ENCODE results near the gene BACH2.

The BACH2 gene

DNA sequence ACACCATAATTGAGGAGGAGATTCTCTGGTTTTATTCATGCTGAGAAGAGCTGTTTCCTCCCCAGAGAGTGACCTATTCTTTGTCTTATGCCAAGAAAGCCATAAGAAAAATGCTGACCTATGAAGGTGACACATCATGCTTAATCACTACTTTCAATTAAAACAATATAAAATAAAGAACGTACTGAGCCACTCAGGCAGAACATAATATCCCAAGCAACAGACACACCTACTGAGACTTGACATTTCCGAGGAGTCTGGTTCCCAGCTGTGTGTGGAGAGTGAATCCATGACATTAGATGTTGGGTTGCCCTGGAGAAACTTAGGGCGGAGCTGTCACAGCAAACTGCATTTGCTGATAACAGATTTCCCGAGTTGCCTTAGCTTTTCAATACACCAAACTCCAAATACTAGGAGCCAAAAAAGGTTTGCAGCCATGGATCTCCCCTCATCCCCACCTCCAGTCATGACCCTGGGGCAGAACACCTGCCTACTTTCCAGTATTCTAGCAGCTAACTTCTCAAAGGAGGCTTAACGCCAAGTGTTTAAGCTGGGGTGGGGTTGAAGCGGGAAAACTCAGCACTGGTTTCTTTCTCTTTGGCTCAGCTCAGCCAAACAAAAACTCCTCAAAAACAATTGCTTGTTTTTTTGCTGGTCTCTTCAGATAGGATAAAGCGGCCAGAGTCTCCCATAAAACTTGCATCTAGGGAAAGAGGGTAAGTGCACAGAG, 92.2 kb downstream of the BACH2 start:
- no peak for DNase-seq

DNA sequence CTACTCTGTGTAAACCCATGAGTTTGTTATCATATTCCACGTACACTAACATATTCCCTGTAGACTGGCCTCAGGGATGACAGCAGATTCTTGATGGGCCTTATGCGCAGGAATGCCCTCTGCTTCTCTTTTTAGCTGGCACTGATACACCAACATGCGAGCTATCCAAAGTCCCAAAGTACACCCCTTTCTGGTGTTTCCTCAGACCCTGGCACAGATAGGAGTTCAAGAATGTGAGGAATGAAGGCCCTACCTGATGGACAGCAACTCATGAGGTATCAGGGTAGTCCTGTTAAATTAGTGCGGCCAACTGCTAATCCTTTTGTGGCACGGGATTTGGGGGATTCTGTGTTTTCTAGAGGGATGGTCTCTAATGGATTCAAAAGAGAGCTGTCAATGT, 93.0 kb downstream of the BACH2 start:
- DNase-seq, result no peak

DNA sequence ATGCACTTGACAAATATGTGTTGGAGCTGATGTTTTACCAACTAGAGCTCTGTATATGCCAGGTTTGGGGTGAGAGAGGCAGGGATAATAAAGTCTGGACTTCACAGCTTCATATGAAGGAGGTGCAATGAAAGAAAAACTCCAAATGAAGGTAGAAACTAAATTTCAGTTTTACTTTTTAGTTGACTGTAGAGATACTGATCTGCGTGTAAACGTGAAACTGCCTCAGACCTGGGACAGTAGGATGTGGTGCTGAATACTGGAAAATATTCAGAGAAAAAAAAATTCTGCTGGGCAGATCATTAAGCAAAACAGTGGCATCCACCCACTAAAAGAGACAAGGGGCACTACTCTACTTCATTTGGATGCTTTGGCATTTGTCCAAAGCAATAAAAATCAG, 94.5 kb downstream of the BACH2 start:
- peak; percentile 39 for DNase-seq

DNA sequence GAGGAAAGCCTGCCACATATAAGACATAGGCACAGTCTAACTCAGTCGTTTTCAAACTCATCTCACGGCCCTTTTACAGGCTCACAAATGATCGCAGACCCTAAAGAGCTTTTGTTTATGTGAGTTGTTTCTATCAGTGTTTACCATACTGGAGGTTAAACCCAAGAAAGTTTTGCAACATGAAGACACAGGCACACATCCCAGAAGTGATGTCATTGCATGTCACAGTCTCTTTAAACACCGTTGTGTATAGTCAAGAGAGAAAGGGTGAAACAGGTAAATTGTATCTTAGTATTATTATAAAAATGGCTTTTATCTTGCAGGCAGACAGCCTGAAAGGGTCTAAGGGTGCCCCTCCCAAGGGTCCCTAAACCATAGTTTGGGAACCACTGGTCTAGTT, 96.7 kb downstream of the BACH2 start:
- no peak for DNase-seq

DNA sequence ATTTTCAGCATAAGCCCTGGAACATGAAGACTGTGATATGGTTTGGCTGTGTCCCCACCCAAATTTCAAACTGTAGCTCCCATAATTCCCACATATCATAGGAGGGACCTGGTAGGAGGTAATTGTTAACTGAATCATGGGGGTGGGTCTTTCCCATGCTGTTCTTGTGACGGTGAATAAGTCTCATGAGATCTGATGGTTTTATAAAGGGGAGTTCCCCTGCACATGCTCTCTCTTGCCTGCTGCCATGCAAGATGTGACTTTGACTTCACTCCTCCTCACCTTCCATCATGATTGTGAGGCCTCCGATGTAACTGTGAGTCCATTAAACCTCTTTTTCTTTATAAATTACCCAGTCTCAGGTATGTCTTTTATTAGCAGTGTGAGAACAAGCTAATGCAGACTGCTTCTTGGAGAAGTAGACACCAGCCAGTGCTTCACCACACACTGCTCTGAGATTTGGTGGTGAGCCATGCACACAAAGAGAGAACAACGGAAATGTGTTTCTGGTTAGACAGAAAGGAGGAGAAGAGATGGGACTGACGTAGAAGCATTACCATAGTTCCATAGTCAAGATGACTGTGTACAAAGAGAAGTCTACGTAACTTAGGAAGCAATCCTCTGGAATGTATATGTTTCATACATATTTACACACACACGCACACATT, 97.8 kb downstream of the BACH2 start:
- DNase-seq, result no peak

DNA sequence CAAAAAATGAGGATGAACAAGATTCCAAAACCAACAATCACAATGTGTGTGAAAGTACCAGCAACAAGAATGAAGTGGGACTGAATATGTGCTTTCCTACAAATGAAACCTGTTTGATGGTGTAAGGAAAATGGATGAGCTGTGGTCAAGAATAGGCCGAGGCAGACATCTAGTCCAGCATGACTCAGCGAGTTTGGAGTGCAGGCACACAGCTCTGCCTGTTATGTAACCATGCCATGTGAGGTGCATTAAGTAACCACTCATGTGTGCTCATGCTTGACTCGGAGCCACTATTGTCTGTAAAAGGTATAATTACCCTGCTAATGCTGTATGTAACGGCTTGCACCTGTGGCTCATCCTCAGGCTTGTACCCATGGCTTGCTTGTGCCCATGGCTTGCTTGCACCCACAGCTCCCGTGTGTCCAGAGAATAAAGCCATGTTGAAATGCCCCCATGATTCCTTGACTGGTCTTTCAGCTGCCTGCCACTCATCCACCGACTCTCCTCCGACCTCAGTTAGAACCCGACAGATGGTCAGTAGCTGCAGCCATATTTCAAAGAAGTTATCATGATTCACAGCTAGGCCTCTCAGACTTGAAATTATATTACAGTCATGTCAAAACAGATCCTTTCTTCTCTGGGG, 98.7 kb downstream of the BACH2 start:
- DNase-seq, result no peak

DNA sequence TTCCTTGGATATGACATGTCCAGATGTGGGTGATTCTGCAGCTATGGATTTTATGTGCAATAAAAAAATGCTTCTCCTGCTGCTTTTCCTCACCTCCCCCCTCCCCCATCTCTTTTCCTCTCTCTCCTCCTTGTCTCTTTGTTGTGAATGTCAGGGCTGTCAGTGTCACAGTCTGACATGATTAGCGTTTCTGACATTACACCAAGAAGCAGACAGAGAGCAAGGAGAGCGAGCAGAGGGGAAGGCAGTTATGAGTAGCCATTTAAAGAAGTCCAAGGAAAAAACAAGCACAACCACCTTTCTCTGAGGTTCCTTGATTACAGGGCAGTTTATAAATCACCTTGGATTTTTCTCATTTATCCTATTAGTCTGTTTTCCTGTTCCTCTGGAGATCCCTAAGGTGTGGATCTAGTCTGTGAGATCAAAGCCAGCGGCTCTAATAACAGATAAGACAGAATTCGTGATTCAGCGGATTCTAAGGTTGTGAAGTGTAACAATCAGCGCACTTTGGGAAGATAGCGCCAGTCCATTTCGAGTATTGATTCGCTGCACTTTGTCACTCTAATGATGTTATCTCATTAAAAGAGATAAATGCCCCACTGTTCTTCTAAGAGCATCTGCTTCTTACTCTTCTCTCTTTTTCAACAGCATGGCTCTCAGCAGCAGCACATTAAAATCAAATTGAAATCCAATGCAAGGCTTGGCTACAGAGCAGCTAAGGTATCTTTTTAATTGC, 101.4 kb downstream of the BACH2 start:
- no peak for DNase-seq

DNA sequence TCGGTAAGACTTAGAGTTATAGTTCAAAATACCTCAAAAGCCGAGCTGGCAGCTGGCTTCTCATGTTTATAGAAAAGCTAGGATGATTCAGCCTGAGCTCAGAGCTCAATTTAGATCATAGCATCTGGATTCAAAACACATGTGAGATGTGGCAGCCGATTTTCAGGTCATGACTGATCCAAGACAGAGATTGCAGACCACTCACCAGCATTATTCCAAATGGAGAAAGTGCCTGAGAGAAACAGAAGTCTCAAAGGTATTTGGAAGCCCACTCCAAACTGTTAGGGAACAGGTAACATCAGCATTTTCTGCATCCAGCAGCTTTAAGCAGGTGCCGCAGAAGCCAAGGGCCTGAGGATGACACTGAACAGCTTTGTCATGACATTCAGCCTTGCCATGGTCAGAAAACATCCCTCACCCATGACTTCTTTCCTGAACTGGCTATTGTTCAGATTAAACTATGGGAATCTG, 102.2 kb downstream of the BACH2 start:
- peak; percentile 37 for DNase-seq

DNA sequence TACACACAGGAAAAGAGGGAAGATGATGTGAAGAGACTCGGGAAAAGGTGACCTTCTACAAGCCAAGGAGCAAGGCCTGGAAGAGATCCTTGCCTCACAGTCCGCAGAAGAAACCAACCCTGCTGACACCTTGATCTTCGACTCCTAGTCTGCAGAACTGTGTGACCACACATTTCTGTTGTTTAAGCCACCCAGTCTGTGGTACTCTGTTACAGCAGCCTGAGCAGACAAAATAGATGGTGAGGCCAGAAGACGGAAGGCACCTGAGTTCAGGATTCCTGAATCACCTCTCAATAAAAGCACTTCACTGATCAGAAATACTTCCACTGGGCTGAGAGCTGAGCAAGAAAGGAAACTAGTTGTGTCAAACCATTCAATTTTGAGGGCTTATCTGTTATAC, 103.3 kb downstream of the BACH2 start:
- no peak for DNase-seq

DNA sequence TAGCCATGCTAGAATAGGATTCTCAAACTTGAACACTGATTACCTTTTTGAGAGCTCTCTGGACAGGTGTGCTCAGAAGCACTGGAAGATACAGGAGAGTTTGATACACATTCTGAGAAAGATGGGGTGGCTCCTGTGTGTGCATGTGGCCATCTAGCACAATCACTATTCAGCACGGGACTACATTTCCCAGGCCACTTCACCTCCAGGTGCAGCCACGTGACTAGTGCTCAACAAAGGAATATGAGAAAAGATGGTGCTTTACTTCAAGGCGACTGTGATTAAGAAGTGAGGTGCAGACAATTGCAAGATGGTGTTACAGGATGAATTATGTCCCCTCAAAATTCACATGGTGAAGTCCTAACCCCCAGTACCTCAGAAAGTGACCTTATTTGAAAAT, 103.8 kb downstream of the BACH2 start:
- no peak for DNase-seq

DNA sequence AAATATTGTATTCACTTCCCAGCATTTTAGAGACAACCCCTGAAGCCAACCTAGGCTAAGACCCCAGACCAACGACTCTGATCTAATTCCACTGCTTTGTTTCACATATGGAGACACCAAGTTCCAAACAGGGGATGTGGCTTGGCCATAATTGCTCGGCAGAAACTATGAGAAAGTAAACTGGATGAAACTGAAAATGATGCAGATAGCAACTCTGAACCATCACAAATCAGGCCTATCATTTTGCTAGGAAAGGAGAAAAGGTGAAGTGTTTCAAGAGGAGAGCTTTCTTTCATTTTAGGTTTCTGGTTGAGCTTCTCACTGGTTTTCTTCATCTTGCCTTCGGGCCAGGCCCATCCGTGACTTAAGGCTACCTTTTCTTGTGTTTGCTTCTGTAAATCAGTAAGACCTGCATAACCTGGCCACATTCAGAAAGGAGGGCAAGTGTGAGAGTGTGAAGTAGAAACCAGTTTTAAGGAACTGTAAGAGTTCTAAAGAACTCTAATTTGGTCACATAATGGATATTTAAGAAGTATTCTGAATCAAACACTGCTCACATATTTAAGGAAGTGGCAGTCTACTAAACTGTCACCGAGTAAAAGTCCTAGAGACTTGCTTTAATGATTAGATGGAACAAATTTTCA, 105.8 kb downstream of the BACH2 start:
- DNase-seq, result no peak

DNA sequence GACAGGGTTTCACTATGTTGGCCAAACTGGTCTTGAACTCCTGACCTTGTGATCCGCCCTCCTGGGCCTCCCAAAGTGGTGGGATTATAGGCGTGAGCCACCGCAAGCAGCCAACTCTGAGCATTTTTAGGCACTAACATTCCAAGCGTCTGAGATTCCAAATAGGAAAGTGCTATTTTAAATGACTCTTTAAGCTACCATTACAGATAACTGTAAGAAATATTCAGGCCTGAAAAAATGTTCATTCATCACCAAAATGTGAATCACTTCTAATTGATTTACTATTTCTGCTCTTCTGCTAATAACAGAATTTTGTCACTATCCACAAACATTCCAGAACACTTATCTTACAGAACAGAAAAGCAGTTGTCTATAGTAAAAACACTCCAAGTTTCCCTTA, 106.5 kb downstream of the BACH2 start:
- no peak for DNase-seq

DNA sequence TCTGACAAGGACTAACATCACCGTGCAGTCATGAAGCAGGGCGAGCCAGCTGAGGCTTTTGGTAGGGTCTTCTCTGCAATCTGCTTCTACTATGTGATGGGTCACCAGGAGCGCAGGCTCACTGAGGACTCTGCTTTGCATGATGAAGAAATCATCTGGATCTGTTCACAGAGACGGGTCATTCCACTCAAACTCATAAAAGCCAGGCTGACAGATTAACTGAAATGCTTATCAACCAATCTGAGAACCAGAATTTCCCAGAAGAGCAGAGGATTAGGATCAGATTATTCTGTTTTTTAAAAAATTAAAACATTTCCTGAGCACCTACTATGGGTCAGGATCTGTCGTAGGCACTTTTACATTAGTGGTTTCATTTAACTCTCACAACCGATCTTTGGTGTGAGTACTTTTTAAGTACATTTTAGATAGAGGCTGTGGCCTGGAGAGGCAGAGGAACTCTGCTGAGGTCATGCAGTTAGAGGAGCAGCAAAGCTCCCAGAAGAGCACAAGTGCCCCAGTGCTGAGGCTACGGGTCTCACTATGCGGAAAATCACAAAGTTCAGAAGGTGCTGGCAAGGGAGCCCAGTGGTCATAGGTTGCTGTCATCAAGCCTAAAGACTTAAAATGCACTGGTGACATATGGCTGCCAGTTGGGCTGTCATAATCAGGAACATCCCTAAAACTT, 109.1 kb downstream of the BACH2 start:
- no peak for DNase-seq

DNA sequence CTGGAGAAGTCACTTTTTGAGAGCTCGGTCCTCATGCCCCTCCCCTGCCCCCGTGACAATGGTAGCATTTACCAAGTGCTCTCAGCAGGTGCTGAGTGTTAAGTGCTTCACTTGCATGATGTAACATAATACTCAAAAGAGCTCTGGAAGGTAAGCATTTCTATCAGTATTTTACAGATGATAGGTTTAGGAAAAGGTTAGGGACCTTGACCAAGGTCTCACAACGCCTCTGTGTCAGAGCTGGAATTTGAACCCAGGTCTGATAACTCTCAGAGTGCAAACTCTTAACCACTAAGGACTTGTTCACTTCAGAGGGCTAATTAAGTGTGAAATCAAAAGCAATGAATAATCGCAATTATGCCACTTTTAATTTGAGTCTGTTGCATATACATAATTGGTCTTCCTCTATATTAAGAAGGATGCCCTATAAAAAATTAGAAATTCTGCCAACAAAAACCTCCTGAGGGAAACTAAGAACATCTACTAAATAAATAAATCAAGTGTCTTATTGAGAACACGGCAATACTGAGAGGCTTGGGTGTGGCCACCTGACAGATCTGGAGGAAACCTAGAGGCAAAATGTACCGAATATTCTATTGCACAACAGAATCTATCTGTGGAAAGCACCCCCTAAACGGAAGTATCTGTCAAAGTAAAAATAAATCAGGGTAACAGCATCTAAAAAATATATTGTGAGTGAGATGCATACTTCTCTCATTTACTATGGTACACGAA, 109.8 kb downstream of the BACH2 start:
- no peak for DNase-seq

DNA sequence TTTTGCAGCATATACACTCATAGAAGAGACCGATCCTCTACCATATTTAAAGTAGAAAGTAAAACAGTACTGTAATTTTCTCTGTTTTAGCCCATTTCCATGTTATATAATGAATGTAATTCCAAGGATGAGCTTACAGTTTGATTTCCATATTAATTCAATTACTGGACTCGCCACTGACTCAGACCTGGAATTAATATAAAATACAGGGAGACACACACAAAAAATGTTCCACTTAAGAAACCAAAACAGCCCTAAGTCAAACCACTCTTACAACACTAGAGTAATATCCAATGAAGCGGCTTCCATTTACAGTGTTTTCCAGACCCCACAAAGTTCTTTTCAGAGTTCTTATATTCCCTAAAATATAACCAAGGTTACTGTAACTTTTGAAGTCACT, 110.6 kb downstream of the BACH2 start:
- no peak for DNase-seq

DNA sequence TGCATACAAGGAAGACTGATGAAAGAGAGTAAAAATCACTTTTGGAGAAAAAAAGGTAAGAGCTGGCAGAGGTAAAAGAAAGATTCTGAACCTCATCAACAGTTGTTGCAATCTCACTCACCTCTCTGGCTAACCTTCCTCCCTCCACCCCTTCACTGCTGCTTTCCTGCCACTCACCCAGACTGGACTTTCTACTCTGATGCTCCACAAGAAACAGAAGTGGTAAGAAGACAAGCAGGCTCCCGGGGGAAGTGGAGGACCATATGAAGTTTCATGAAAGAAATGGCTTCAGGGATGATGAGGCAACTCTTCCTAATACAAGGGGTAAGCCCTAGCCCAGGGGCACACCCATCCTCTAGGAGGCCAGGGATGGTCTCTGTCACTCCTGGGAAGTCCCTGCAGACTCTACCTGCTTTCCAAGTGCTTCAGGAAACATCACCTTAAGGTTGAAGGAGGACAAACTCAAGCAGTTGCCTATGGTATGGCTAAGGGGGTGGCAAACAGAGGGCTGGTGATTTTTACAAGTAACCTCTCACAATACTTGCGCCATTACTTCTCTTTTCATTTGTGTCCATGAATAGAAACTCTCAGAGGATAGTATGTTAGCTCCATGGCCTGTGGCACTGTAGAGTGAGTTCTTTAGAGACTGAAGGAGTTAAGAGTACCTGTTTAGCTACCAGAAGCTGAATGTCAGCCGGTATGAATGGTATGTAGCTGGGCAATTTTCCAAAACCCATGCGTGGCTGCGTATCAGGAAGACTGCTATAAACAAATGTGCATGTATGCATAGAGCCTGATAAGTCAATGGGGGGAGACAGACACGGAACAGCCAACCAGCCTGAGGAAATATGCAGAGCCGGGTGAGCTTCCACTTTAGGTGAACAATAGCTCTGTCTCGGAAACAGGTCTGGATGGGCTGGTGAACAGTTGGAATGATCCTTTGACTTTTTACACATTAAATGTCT, 112.0 kb downstream of the BACH2 start:
- no peak for DNase-seq

DNA sequence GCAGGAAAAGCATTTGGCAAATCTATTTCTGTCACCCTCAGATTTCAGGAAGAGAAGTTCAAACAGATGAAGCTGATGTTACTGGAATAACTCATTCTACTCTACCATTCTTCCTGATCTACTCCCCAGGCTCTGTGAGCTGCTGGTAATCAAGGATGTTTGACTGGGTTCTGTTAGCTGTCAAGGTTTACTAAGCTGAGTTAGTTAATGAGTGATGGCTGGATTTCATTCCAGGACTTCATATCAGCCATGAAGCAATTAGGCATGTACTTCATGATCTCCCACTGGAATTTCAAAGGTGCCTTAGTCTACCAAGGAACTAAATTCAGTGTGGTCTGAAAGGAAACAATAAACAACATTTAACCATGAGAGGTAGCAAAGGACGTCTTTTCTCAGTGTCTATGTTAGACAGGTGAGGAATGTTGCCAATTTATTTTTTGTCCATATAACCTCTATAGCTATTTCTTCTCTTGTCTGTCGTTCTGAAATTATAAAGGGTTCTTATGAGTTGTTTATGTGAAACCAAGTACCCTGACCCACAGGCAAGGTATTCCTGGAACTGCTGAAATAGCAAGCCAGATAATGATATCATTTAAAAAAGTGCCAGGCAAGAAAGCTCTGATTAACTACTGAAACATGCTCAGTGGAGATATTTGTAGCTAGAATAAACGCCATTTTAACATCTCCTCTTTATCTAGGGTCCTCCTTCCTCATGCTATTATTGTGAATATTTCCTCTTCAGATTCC, 112.9 kb downstream of the BACH2 start:
- no peak for DNase-seq

DNA sequence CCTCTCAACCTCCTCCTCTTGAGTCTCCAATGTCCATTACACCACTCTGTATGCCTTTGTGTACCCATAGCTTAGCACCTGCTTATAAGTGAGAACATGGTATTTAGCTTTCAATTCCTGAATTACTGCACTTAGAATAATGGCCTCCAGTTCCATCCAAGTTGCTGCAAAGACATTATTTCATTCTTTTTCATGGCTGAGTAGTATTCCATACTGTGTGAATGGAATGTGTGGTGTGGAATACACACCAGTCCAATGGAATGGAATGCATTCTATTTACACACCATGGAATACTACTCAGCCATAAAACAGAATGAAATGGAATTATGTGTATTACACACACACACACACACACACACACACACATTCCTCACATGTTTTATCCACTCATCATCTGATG, 116.1 kb downstream of the BACH2 start:
- DNase-seq, result no peak
